Neural progenitor cell (in vitro differentiated cells): ENCODE results near the gene NOS1AP. TPM values are rescaled to one million over a fixed set of nuclear protein-coding genes. Genes with fewer than 3 reads are reported as not detected.

Experiments
- DNase-seq: peaks from one replicate; pipeline ENCODE4 v3.0.0-alpha.2; 2016; ENCODE audit warnings: low spot score
- H2AFZ ChIP-seq: fragments of 200-600 bp; sonication (generic); replicated peaks from 2 replicates; pipeline ENCODE4 v1.6.1; 2016; ENCODE audit warnings: antibody characterized with exemption
- H3F3A ChIP-seq: fragments of 200-600 bp; sonication (generic); 2 replicates; pipeline ENCODE4 v1.6.1; 2016; ENCODE audit warnings: antibody characterized with exemption, low read depth
- H3K27ac ChIP-seq: fragments of 200-600 bp; sonication (generic); 2 replicates; pipeline ENCODE4 v1.5.1; 2016; ENCODE audit warnings: mild to moderate bottlenecking
- H3K27me3 ChIP-seq: fragments of 200-600 bp; sonication (generic); 2 replicates; pipeline ENCODE4 v1.6.1; 2016; ENCODE audit warnings: mild to moderate bottlenecking, moderate library complexity
- H3K36me3 ChIP-seq: fragments of 200-600 bp; sonication (generic); 2 replicates; pipeline ENCODE4 v1.5.1; 2016
- H3K4me1 ChIP-seq: fragments of 200-600 bp; sonication (generic); 2 replicates; pipeline ENCODE4 v1.6.1; 2016; ENCODE audit warnings: mixed run types
- H3K4me2 ChIP-seq: fragments of 200-600 bp; sonication (generic); 2 replicates; pipeline ENCODE4 v1.6.1; 2016
- H3K4me3 ChIP-seq: fragments of 200-600 bp; sonication (generic); 2 replicates; pipeline ENCODE4 v1.5.1; 2016
- H3K79me2 ChIP-seq: fragments of 200-600 bp; sonication (generic); 2 replicates; pipeline ENCODE4 v1.6.1; 2016; ENCODE audit warnings: low read depth
- H3K9ac ChIP-seq: fragments of 200-600 bp; sonication (generic); 2 replicates; pipeline ENCODE4 v1.6.1; 2016
- H3K9me3 ChIP-seq: fragments of 200-600 bp; sonication (generic); 2 replicates; pipeline ENCODE4 v1.5.1; 2016; ENCODE audit warnings: low read depth
- H4K20me1 ChIP-seq: fragments of 200-600 bp; sonication (generic); 2 replicates; pipeline ENCODE4 v1.6.1; 2016; ENCODE audit warnings: low read depth
- H3K27ac Mint-ChIP-seq: 3 replicates; pipeline ENCODE4 v1.8.0; 2021; ENCODE audit warnings: mixed read lengths
- H3K27me3 Mint-ChIP-seq: 2 replicates; pipeline ENCODE4 v1.8.0; 2022; ENCODE audit warnings: low read depth, mild to moderate bottlenecking, inconsistent platforms, moderate library complexity, mixed read lengths; ENCODE audit not compliant: insufficient read depth
- H3K36me3 Mint-ChIP-seq: 3 replicates; pipeline ENCODE4 v1.8.0; 2021; ENCODE audit warnings: mixed read lengths
- H3K4me1 Mint-ChIP-seq: 3 replicates; pipeline ENCODE4 v1.8.0; 2021; ENCODE audit warnings: mixed read lengths
- H3K4me3 Mint-ChIP-seq: 3 replicates; pipeline ENCODE4 v1.8.0; 2021; ENCODE audit warnings: mild to moderate bottlenecking, moderate library complexity, mixed read lengths
- H3K9me3 Mint-ChIP-seq: 3 replicates; pipeline ENCODE4 v1.8.0; 2020; ENCODE audit warnings: mixed read lengths
- EZH2 ChIP-seq: fragments of 200-600 bp; sonication (generic); IDR thresholded peaks from 2 replicates; pipeline ENCODE4 v1.6.1; 2017; ENCODE audit warnings: antibody characterized with exemption, mild to moderate bottlenecking, moderate library complexity
- EZH2phosphoT487 ChIP-seq: fragments of 200-600 bp; sonication (generic); IDR thresholded peaks from 2 replicates; pipeline ENCODE4 v1.6.1; 2017; ENCODE audit warnings: antibody characterized with exemption
- total RNA-seq: library from RNA; depleted of rRNA; stranded (reverse); fragments of >200 nt; gene quantifications from 2 replicates; pipeline ENCODE4 v1.2.3, GENCODE V29; 2015; ENCODE audit warnings: low replicate concordance
- TF ChIP-seq, protein P1 (sequence below): fragments of 200-600 bp; sonication (generic); IDR thresholded peaks from 2 replicates; pipeline ENCODE4 v1.5.1; 2017; ENCODE audit warnings: antibody characterized with exemption, mild to moderate bottlenecking

The NOS1AP gene
- total RNA-seq, 1 donor from 2014 or later, result 2.4 TPM

DNA sequence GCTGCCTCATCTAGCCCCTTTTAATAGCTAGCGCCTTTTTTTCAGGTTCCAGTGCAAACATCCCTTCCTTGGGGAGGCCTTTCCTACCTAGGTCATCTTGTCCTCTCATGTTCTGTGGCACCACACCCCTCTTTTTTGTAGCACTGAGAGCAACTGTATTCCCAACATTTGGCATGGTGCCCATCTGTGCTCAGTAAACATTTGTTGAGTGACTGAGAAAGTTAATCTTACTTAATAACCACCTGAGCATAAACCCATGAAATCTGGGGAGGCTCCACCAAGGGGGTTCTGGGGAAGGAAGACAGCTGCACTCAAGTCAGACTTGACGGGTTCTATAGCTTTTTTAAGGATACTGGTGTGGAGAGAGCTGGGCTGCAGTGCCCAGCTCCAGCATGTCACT lies 90.0 kb downstream of the NOS1AP start:
- H3F3A ChIP-seq, result peaks cover 16% of the 10 kb centered on the region
- no peak overlapping the region for H3K9ac ChIP-seq
- H3K27me3 ChIP-seq, result no peaks in the 10 kb centered on the region
- H3K4me1 ChIP-seq, result peaks cover 32% of the 10 kb centered on the region
- H3K27ac ChIP-seq, result no peak overlapping the region
- H4K20me1 ChIP-seq, result no peaks in the 10 kb centered on the region
- TF ChIP-seq, protein P1, sequence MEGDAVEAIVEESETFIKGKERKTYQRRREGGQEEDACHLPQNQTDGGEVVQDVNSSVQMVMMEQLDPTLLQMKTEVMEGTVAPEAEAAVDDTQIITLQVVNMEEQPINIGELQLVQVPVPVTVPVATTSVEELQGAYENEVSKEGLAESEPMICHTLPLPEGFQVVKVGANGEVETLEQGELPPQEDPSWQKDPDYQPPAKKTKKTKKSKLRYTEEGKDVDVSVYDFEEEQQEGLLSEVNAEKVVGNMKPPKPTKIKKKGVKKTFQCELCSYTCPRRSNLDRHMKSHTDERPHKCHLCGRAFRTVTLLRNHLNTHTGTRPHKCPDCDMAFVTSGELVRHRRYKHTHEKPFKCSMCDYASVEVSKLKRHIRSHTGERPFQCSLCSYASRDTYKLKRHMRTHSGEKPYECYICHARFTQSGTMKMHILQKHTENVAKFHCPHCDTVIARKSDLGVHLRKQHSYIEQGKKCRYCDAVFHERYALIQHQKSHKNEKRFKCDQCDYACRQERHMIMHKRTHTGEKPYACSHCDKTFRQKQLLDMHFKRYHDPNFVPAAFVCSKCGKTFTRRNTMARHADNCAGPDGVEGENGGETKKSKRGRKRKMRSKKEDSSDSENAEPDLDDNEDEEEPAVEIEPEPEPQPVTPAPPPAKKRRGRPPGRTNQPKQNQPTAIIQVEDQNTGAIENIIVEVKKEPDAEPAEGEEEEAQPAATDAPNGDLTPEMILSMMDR, result no peak
- TF ChIP-seq EZH2phosphoT487, result no peak
- no peak for TF ChIP-seq EZH2
- Mint-ChIP-seq H3K4me3 (no peak overlapping the region), H3K4me1 (peaks cover 34% of the 10 kb centered on the region), H3K27me3 (peaks cover 3% of the 10 kb centered on the region), H3K9me3 (peaks cover 13% of the 10 kb centered on the region), H3K36me3 (peaks cover 15% of the 10 kb centered on the region), H3K27ac (no peak overlapping the region)
- H3K4me2 ChIP-seq, result no peak overlapping the region
- H3K4me3 ChIP-seq, result no peak overlapping the region
- H3K79me2 ChIP-seq, result peaks cover 44% of the 10 kb centered on the region
- no peak for DNase-seq
- no peaks in the 10 kb centered on the region for H3K36me3 ChIP-seq
- H3K9me3 ChIP-seq, result no peaks in the 10 kb centered on the region
- H2AFZ ChIP-seq, result no peak overlapping the region

DNA sequence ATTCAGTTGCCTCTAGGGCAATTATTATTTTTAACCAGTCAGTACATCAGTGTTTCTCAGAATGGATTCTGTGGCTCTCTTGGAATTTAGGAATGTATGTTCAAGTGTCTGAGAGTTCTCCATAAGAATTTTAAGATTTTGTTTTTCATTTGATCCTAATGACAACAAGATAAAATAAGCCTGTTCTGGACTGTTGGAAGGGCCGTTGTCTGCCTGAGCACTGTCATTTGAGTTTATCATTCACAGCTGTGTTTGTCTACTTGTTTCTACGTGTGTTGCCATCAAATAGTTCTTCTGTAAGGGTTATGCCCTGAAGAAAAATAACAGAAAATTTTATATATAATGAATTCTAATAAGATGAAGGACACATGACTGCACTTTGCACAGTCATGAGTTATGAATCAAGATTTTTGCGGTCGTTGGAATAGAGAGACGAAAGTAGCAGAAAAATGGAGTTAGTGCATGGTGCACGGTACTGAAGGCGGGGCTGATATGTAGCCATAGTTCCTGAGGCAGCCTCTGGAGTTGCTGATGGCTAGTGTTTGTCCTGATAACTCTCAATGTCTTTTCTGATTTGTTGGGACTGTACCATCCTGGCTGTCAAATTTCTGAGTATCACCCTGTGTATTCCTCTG lies 92.5 kb downstream of the NOS1AP start:
- H3K36me3 ChIP-seq, result no peaks in the 10 kb centered on the region
- peaks cover 32% of the 10 kb centered on the region for H3K4me1 Mint-ChIP-seq

GRCh38 chr1:162165528-162165927 lies 96.0 kb downstream of the NOS1AP start:
- no peaks in the 10 kb centered on the region for H4K20me1 ChIP-seq
- Mint-ChIP-seq H3K9me3 (peaks cover 7% of the 10 kb centered on the region), H3K27ac (no peak overlapping the region), H3K4me1 (peaks cover 67% of the 10 kb centered on the region), H3K4me3 (no peak overlapping the region), H3K27me3 (no peaks in the 10 kb centered on the region), H3K36me3 (peaks cover 3% of the 10 kb centered on the region)
- no peak overlapping the region for H3K9ac ChIP-seq
- no peaks in the 10 kb centered on the region for H3K9me3 ChIP-seq
- peaks cover 55% of the 10 kb centered on the region for H3F3A ChIP-seq
- no peak overlapping the region for H3K27ac ChIP-seq
- no peak for DNase-seq
- H3K27me3 ChIP-seq, result no peaks in the 10 kb centered on the region
- peaks cover 58% of the 10 kb centered on the region for H3K4me1 ChIP-seq
- H3K4me2 ChIP-seq, result no peak overlapping the region
- H3K4me3 ChIP-seq, result no peak overlapping the region
- H3K79me2 ChIP-seq, result peaks cover 60% of the 10 kb centered on the region
- no peaks in the 10 kb centered on the region for H3K36me3 ChIP-seq
- TF ChIP-seq, protein P1, result no peak
- TF ChIP-seq EZH2phosphoT487, result no peak
- TF ChIP-seq EZH2, result no peak
- no peak overlapping the region for H2AFZ ChIP-seq

More for the DNA sequence above, 92.5 kb downstream of the NOS1AP start:
- H3K9ac ChIP-seq, result no peak overlapping the region
- peaks cover 22% of the 10 kb centered on the region for H3F3A ChIP-seq
- peaks cover 13% of the 10 kb centered on the region for H3K36me3 Mint-ChIP-seq
- H3K4me3 ChIP-seq, result no peak overlapping the region
- H3K4me1 ChIP-seq, result peaks cover 31% of the 10 kb centered on the region
- H3K4me3 Mint-ChIP-seq, result no peak overlapping the region
- no peak overlapping the region for H3K27ac Mint-ChIP-seq
- no peak overlapping the region for H3K27ac ChIP-seq
- peaks cover 68% of the 10 kb centered on the region for H3K79me2 ChIP-seq
- no peaks in the 10 kb centered on the region for H3K27me3 Mint-ChIP-seq
- peaks cover 13% of the 10 kb centered on the region for H3K9me3 Mint-ChIP-seq
- no peaks in the 10 kb centered on the region for H3K9me3 ChIP-seq
- DNase-seq, result no peak
- no peak overlapping the region for H2AFZ ChIP-seq
- TF ChIP-seq EZH2 (no peak), EZH2phosphoT487 (no peak)
- TF ChIP-seq, protein P1, result no peak
- H3K27me3 ChIP-seq, result no peaks in the 10 kb centered on the region
- no peaks in the 10 kb centered on the region for H4K20me1 ChIP-seq
- H3K4me2 ChIP-seq, result no peak overlapping the region
